Activated CD8-positive, alpha-beta memory T cell treated with anti-CD3 and anti-CD28 coated beads, Interleukin-2, amount 50 U/mL, for 4 hours (primary cell): Measurements from ENCODE around the gene STUM.

ENCODE experiments used
- DNase-seq: peaks from one replicate; pipeline ENCODE4 v3.0.0-alpha.2; 2020

The STUM gene

DNA sequence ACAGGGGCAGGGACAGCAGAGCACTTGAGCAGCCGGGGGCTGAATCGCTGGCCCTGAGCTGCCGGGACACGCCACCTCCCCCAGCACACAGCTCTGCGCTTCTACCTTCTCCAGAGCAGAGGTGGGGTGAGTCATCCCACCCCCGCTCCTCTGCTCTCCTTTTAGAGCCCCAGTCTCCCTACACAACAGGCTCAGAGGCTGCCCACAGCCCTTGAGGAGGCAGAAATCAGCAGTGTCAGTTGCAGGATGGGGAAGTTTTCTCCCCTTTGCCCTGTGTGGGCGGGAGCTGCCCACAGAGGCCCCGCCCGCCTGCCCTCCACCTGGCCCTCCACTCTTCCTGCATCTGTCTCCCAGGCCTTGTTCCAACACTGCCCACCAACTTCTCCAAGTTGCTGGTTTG is 94.6 kb downstream of the STUM start:
- DNase-seq: peak; percentile 76

DNA sequence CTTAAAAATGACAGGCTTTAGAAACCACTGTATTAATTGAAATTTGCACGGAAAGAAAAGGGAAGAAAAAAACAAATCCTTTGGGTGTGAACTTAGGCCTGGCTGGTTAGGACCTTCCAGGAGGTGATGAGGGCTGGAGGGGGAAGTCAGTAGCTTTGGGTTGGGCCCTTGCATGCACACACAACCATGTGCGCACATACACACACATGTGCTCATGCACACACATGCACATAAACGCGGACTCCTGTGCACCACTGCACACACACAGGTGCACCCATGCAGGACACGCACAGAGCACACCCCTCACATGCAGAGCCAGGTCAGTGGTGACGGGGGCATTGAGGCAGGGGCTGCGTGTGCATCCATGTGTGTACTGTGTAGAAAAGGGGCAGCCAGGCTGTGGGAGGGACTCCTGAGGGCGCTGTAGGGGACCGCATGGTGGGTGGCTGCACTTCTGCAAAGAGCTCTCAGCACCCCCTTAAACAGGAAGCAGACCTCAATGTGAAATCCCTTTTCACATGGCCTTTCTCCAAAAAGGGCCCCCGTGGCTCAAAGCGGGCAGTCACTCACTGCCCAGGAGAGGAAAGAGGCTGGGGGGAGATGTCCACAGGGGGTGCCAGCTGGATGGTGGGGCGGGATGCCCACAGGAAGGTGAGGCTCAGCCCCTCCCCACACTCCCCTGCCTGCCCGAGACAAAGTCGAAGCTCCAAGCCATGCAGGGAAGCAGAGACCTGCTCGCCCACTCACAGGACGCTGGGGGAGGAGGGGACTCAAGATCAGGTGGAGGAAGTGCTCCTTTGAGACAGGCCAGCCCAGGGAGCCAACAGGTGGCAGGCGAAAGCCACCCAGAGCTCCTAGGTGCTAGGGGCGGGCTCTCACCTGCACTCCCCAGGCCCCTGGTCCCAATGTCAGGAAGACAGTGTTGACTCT is 95.3 kb downstream of the STUM start:
- DNase-seq: no peak

DNA sequence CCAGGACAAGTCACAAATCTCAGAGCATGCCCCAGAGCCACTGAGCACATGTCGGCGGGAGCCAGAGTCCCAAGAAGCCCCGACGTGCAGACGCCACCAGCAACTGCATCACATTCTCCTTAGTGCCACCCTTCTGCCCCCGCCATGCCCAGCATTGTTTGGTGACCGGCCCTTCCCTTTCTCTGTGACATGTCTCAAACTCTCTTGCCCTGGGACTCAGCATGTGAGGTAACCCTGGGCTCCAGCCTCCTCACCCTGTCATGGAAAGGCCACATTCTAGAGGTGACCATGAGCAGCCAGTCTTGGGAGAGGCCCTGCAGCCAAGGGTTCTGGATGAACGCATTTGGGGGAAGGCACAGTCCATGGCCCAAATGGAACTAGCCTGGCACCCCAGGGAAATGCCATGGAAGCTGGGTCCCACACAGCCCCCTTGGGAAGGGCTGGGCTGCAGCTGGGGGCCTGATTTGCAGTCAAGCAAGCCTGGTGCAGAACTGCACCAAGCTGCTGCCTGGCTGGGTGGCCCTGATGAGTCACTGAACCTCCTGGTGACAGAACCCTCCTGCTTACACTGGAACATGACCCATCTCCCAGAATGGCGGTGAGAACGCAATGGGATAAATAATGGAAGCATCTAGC is 96.1 kb downstream of the STUM start:
- DNase-seq: peak; percentile 47

DNA sequence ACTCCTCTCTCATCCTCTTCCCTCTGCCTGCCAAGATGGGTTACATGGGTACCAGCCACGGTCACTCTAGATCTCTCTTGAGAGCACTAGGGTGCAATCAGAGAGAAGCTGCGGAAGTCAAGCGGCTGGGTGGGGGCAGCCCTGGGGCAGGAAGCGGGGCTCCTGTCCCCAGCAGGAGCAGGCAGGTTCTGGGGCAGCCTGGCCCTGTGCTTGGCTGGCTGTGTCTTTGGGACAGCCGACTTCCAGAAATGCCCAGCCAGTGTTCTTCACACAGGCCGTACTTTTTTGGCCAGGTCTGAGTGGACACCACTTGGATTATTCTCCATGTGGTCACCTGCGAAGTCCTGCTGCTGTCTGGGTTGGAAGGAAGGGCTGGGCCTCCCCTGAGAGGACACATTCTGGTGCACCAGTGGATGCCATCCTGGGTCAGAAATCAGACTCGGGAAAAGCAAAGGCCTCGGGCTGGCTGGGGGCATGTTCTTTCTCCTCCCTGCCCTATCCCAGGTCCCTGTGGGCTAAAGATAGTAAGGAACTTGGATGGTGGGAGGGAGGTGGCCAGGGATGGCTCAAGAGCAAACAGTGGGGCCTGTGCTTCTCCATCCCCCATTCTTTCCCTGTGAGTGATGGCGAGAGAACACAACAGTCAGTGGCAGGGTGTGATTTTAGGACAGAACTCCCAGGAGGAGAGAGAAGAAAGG is 96.9 kb downstream of the STUM start:
- DNase-seq: no peak

DNA sequence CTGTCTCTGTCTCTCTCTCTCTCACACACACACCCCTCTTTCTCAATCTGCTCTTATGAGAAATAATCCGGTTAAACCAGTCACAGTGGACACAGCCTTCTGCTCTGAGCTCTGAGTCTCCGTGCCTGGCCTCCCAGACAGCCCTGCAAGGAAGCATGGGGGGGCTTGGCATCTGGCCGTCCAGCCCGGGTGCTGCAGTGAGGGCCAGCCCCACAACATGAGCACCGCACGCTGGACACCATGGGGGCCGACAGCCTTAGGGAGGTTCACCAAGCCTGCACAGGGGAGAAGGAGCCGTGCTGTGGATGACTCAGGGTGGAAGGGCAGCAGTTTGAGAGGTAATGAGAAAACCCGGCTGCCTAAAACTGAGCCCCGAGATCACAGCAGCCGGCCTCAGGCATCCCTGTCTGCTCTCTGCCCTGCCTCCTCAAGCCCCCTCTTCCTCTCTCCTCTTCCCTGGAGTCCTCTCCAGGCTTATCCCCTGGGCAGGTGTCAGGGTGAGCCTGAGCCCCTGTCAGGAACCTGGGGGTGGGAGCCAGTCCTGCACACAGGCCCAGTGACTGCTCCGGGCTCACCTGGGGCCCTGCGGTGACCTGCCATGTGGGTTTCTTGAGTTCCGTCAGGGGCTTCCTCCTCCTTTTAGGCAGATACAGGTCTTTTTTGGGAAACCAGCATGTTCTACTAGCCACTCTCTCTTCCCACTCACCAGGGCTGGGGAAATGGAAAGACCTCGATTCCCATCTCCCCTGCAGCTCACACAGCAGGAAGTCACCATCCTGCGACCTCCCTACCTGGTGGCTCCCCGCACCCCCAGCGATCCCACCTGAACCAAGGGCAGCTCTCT is 97.7 kb downstream of the STUM start:
- no peak for DNase-seq

DNA sequence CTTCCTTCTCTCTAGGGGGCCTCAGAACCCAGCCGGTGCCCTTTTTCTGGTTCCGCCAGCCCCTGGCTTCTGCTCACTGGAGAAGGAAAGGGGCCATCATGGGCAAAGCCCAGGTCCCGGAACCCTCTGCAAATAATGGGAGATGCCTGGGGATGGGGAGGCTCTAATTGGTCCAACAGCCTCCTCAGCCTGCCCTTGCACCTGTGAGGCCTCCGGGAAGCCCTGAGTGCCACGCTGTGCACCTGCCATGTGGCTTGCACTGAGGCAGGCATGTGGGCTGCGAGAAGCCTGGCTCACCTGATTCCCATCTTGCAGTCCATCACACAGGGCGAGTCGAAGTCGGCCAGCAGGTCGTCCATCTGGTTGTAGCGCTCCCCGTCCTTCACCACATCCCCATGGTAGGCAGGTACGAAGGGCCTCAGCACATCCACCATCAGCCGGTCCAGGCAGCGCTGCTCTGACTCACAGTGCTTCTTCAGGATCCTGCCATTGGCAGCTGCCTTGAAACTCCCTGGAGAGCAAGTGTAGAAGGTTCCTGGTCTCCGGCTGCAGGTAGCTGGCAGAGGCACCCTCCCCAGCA is 98.4 kb downstream of the STUM start:
- no peak for DNase-seq

DNA sequence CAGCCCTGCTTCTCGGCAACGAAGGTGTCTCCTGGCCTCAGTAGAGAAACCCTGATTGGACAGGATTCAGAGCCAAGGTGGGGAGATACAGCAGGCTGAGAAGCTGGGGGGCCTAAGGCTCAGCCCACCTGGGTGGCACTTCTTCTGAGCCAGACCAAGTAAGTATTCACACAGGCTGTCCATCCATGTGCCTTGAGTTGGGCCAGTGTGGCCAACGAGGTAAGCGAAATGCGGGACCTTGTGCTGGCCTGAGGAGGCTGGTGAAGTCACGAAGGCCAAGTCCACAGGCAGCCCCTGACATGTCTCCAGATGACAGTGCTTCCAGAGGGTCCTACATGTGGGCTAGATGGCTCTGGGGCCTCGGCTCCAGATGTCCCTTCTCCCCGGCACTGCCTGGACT is 99.2 kb downstream of the STUM start:
- DNase-seq: no peak

DNA sequence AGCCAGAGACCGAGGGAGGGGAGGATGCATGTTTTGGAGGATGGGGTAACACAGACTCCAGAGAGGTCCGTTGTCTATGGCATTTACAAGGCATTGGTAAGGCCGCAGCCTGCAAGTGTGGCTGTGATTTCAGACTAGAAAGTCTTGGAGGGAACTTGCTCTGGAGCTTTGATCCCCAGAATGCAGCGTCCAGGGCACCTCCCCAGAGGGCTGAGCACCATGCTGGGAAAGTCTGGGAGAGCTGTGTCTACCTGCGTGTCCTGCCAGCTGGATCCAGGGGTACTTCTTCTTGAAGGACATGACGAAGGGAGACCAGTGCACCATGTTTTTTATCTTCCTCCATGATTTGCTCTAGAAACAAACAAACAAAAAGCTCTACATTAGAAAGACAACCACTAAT is 99.9 kb downstream of the STUM start:
- DNase-seq: no peak

DNA sequence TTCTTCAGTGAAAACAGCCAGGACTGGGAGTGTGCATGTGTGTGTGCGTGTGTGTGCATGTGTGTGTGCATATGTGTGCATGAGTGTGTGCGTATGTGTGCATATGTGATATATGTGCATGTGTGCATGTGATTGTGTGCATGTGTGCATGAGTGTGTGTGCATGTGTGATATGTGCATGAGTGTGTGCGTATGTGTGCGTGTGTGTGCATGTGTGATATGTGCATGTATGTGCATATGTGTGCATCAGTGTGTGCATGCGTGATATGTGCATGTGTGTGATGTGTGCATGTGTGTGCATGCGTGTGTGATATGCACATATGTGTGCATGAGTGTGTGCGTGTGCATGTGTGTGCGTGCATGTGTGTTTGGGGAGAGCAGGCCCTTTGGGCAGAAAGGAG is 100.7 kb downstream of the STUM start:
- no peak for DNase-seq

DNA sequence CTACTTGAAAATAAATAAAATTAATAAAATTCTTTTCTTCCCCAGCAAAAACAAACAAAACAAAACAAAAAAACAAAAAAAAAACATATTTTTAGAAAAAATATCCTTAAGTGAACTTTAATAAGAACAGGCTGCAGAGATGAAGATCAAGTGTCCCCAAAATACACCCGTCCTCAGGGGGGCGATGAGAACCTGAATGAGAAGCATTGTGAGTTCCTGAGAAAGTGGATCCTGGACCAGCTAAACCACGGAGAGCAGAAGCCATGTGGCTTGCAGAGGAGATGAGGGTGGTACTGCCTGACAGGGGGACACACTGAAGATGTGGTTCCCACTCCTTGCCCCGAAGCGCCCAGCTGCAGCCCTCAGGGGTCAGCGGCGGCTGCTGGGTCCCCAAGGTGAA is 101.2 kb downstream of the STUM start:
- peak; percentile 54 for DNase-seq

DNA sequence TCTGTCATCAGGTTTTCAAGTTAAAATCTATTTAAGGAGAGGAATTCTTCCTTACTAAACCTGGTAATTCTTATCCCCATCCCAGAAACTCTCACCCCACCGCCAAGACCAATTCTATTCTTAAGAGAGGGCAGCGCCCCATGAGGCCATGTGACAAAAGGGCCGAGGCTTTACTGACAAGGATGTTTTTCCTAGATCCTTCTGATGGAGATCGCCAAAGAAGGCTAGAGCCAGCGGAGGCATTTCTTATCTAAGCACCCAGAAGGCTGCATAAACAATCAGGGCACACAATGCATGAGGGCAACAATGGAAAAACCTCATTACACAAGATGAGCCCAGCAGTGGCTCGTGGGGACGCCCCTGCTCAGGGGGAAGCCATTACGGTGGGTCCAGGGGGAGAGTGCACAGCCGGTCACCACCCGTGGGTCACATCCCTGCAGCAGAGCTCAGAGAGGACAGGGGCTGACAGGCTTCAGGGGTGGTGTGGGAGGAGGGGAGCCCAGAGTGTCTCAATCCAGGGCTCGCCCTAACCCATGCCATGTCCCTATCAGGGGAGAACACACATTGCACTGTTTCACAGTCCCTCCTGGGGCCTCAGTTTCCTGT is 101.8 kb downstream of the STUM start:
- DNase-seq: no peak

DNA sequence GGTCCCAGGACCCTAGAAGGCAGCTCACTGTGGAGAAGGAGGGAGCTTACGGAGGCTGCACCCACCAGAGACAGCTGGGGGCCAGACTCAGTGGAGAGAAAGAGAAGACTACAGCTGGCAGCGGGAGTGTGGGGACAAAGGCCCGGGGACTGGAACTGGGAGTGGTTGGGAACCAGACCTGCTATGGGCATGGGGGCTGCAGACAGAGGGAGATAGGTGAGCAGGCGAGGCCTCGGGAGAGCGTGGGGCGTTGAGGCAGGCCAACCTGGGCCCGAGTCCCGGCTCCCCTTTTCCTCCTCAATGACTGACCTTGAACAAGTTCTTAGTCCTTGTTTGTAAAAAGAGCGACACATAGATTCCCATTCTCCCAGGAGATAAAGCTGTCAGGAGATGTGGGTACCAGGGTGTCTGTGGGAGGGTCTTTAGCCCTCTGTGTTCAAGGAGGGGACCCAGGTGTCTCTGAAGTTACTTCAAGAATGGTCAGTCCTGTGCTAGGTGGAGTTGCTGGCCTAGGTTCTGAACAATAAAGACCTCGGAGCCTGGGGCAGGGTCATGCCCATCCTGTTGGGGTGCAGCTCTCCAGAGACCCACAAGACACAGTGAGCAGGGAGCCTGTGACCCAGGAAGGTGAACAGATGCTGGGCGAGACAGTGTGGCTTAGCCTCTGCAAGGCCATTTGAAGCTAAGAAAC is 102.6 kb downstream of the STUM start:
- DNase-seq: no peak

DNA sequence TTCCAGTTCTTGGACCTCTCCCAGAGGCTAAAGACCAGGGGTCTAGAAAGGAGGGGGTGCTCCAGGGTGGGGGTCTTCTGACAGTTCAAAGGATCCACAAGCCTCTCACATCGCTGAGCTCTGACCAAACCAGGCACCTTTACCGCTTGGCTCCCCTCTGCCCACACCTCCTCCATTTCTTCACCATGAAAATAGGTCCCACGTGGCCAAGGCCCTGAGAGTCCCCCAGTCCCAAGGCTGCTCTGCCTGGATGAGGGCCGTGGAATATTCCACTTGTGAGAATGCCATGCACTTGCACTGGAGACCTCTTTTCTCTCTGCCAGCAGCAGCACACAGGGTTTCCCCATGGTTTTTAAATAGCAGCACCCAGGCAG is 103.2 kb downstream of the STUM start:
- DNase-seq: no peak

DNA sequence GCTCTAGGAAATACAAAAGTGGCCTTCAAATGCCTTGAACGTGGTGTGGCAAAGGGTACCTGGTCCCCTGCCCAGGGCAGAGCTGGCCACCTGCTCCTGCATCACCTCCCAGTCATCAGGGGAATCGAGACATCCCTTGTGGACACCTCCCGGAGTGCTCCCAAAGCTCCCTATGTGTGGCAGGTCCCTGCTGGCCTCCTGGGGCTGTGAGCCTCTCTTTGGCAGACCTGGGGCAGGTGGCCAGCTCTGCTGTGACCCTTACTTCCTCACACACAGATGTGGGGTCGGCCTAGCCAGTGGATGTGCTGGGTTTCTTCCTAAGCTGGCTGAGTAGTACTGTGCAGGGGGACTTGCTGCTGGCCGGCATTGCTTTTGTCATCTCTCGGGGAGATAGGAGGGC is 104.0 kb downstream of the STUM start:
- no peak for DNase-seq

DNA sequence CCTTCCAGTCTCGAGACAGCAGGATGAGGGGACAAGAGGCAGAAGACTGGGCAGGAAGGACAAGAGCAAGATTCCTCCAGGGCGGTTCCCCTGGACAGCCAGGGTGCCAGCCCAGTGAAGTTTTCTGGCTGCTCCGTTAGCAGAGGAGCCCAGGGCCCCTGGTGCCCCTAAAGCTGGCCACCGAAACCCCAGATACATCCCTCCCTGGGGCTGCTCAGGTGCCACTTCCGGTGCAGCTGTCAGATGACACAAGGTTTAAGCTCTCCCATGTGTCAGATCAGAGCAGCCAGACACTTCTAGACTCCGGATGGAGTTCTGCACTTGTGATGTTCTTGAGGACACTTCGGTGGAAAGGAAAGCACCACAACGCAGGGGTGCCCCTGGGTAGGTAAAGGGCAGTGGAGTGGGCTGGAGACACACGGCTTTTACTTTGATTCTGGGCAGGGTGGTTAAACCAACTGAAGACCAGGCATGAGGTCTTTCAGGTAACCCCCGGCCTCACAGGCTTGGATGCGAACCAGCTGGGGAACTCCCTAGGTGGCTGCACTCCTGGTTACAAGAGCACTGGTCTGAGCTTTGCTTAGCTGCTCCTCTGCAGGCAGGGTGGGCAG is 104.9 kb downstream of the STUM start:
- DNase-seq: peak; percentile 52

DNA sequence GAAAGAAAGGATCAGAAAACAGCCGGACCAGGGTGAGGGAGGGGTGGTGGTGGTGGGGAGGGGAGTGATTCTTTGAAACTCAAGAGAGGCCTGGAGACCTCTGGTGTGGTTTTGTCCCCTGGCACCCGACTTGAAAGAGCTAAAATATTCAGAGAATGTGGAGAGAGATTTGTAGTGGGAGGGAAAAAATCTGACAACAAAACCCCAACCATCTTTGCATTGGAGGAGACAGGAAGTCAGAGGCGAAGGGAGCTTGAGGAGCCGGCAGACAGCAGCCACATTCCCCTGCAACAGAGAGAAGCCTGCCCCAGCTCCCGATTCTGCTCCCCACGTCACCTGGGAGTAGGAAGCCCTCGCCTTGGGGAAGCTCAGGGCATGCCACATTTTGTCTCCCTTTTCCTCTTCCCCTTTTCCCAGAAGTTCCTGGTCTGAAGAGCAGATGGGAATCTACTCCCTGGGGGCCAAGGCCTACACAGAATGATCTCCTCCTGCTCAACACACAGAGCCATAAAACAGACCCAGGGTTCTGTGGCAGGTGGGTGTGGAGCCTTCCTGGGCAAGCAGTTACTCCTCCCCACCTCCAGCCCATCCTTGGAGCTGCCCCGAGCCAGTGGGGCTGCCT is 105.6 kb downstream of the STUM start:
- DNase-seq: no peak

DNA sequence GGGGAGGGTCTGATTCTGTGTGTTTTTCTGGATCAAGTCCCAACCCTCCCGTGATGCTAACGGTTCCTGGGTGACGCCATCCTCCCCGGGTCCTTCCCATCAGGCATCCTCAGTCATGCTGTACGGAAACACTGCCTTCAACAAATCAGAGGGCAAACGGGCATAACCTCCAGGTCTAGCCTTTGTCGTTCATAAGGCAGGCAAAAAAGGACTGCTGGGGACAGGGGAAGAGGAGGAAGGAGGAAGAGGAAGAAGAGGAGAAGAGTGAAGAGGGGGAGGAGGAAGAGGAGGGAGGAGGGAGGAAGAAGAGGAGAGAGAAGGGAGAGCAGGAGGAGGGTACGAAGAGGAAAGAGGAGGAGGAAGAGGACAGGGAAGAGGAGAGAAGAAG is 106.1 kb downstream of the STUM start:
- no peak for DNase-seq

DNA sequence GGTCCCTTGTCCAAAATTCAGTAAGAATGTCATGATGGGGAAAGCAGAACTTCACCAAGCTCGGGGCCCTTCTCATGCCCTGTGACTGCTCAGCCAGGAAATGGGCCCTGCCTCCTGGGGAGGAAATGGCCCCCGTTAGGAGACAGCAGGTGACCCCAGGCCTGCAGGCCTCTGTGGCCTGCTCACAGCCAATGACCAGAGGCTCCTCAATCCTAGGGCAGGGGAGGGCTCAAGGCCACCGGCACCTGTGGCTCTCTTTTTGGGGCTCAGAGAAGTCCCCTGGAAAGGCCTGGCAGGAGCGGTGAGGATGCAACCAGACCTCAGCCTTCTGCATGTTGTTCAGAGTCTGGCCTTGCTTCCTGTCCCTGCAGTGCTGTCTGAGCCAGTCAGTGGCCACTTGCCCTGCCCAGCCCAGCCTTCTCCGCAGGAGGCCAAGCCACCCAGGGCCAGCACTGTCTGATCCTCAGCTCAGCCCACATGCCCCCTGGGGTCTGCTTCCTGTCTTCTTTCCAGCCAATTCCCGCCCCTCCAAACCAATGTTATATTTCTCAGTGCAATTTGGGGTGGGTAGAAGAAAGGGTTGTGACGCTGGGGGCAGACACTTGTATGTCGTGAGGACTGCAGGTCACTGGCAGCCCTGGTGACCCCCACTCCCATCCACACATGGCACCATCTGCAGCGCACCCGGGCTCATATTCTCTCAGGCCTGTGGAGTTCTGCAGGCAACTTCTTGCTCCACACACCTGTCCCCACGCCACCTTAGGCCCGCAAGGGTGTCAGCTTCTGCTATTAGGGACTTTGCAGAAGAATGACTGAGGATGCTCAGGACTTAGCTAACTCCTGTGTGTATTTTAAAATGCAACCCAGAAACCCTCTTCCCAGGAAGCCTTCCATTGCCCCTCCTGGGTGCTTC is 106.9 kb downstream of the STUM start:
- no peak for DNase-seq

DNA sequence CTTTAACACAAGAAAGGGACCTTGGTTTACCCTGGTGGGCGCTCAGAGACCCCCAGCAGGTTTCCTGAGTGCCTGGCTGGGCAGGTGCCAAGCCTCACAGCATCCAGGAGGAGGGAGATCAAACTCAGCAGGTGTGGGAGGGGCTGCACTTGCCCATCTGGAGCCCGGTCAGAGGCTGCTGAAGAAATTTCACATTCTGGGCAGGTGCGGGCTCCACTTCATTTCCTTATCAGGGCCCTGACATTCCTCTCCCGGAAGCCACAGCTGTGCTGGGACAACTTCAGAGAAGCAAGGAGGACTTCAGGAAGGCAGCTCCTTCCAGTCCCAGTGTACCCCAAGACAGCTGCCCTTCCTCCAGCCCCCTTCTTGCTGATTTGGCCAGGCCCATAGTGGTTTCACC is 107.6 kb downstream of the STUM start:
- no peak for DNase-seq
